Ascending aorta (tissue), 2 donors: ENCODE results near the gene KIRREL3. TPM values are rescaled to one million over a fixed set of nuclear protein-coding genes. Genes with fewer than 3 reads are reported as not detected.

Experiments
- DNase-seq, 2 donors: peaks; one replicate each; pipeline ENCODE4 v3.0.0-alpha.2; 2019; ENCODE audit warnings: low spot score in 2 of 2
- H3K27ac ChIP-seq, 2 donors: fragments of 200-600 bp; sonication (generic); one replicate each; pipeline ENCODE4 v1.5.1; 2016 to 2017; ENCODE audit warnings: mild to moderate bottlenecking in 1 of 2
- H3K27me3 ChIP-seq: fragments of 200-600 bp; sonication (generic); one replicate; pipeline ENCODE4 v1.5.1; 2017
- H3K36me3 ChIP-seq, 2 donors: fragments of 200-600 bp; sonication (generic); one replicate each; pipeline ENCODE4 v1.5.1; 2016
- H3K4me1 ChIP-seq, 2 donors: fragments of 200-600 bp; sonication (generic); one replicate each; pipeline ENCODE4 v1.5.1; 2016 to 2017; ENCODE audit warnings: mild to moderate bottlenecking in 1 of 2
- H3K4me3 ChIP-seq, 2 donors: fragments of 200-600 bp; sonication (generic); one replicate each; pipeline ENCODE4 v1.5.1; 2016 to 2017; ENCODE audit warnings: mild to moderate bottlenecking in 1 of 2
- H3K9me3 ChIP-seq, 2 donors: fragments of 200-600 bp; sonication (generic); one replicate each; pipeline ENCODE4 v1.5.1; 2016
- intact Hi-C: fragments of 100-400 bp; cut with DNase I; formaldehyde crosslinking; loops from one replicate; pipeline ENCODE4 v1.15.1; 2023
- total RNA-seq: library from RNA; depleted of rRNA; stranded (reverse); fragments of >200 nt; gene quantifications from one replicate; pipeline ENCODE4 v1.1.0, GENCODE V29; 2016
- TF ChIP-seq, protein P1 (sequence below), 3 experiments: fragments of 200-600 bp in 2 of 3; fragments of 450-650 bp in 1 of 3; sonication (generic) in 2 of 3; IDR thresholded peaks; one replicate each; pipeline ENCODE4 v1.5.1; 2016 to 2019; ENCODE audit warnings: antibody characterized with exemption in 3 of 3, mild to moderate bottlenecking in 1 of 3, moderate library complexity in 1 of 3

Gene KIRREL3
- total RNA-seq, 1 donor from 2014 or later = not detected

DNA sequence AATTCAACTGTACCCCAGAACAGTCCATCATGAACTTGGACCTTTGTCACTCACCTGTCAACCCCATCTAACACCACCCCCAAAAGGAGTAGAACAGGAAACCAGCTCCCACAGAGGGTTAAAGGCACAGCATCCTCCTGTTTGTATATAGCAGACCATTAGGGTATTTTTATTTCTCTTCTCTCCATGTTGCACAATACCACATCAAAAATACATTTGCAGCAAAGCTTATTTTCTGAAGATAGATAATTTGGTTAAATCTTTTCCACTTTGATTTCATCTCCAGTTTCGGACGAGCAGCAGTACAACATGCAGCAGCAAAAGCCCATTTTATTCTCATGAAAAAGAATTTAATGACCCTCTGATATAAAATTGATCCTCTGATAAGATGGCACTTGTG, 103.1 kb downstream of the KIRREL3 start:
- Histone ChIP-seq H3K4me3 (no peak overlapping the region), H3K4me1 (no peaks in the 10 kb centered on the region), H3K27ac (no peak overlapping the region), H3K9me3 (no peaks in the 10 kb centered on the region), H3K27me3 (no peaks in the 10 kb centered on the region), H3K36me3 (no peaks in the 10 kb centered on the region)
- DNase-seq = no peak
- intact Hi-C loops = no loop called here
- TF ChIP-seq, protein P1, sequence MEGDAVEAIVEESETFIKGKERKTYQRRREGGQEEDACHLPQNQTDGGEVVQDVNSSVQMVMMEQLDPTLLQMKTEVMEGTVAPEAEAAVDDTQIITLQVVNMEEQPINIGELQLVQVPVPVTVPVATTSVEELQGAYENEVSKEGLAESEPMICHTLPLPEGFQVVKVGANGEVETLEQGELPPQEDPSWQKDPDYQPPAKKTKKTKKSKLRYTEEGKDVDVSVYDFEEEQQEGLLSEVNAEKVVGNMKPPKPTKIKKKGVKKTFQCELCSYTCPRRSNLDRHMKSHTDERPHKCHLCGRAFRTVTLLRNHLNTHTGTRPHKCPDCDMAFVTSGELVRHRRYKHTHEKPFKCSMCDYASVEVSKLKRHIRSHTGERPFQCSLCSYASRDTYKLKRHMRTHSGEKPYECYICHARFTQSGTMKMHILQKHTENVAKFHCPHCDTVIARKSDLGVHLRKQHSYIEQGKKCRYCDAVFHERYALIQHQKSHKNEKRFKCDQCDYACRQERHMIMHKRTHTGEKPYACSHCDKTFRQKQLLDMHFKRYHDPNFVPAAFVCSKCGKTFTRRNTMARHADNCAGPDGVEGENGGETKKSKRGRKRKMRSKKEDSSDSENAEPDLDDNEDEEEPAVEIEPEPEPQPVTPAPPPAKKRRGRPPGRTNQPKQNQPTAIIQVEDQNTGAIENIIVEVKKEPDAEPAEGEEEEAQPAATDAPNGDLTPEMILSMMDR (IDR thresholded peaks at IDR 0.05) = no peak

- Histone ChIP-seq H3K9me3 (no peaks in the 10 kb centered on the region), H3K27ac (no peak overlapping the region), H3K4me3 (no peak overlapping the region), H3K4me1 (no peaks in the 10 kb centered on the region), H3K36me3 (no peaks in the 10 kb centered on the region), H3K27me3 (no peaks in the 10 kb centered on the region)
- no peak for DNase-seq
- intact Hi-C loops = no loop called here
- TF ChIP-seq, protein P1 (IDR thresholded peaks at IDR 0.05) = no peak
Observed at GRCh38 chr11:126896025-126896424, 104.5 kb downstream of the KIRREL3 start.

DNA sequence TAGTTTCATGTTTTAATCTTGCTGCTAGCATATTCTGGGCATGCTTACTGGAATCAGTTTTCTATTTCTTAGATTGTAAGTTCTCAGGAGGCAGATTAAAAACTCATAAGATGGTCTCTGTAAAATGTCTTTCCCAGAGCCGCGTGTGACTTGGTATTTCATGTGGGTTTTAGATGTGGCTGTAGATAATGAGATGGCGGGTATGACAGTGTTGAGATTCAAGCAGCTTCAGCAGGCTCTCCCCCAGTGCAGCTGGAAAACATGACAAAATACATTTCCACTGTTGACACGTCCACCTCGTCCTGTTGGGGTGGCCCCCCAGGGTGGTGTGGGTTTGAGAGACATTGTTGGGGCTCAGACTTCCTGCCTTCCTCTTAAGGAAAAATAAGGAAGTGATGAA, 106.8 kb downstream of the KIRREL3 start:
- TF ChIP-seq, protein P1 (IDR thresholded peaks at IDR 0.05) = no peak
- H3K27me3 ChIP-seq = no peaks in the 10 kb centered on the region
- H3K36me3 ChIP-seq = no peaks in the 10 kb centered on the region
- H3K27ac ChIP-seq = no peak overlapping the region
- intact Hi-C loops = no loop called here
- H3K9me3 ChIP-seq = no peaks in the 10 kb centered on the region
- H3K4me3 ChIP-seq = no peak overlapping the region
- H3K4me1 ChIP-seq = no peaks in the 10 kb centered on the region
- DNase-seq = no peak

DNA sequence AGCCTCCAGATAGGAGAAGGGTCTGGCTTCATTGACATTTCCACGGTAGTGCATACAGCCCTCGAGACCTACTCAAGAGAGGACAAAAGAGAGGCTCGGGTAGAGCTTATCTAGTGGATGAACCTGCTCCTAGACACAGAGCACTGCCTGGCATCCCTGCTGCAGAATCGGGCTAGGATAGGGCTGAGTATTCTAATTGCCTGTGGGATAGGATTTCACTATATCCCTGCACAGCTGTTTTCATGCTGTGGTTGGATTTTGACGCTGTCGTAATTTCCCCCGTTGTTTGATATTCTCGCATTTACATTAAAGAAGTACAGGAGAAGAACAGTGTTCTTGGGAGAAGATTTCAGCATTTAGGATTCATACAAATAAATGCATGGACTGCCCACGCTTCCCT, 107.8 kb downstream of the KIRREL3 start:
- no peak overlapping the region for H3K4me3 ChIP-seq
- H3K4me1 ChIP-seq = no peaks in the 10 kb centered on the region
- DNase-seq = no peak

GRCh38 chr11:126891556-126892217, 108.9 kb downstream of the KIRREL3 start:
- no peaks in the 10 kb centered on the region for H3K4me1 ChIP-seq
- H3K27ac ChIP-seq = no peak overlapping the region
- DNase-seq = no peak
- H3K9me3 ChIP-seq = no peaks in the 10 kb centered on the region
- no peak overlapping the region for H3K4me3 ChIP-seq
- no peaks in the 10 kb centered on the region for H3K36me3 ChIP-seq
- TF ChIP-seq, protein P1 (IDR thresholded peaks at IDR 0.05) = no peak
- H3K27me3 ChIP-seq = no peaks in the 10 kb centered on the region
- intact Hi-C loops = no loop called here

More for the DNA sequence above, 107.8 kb downstream of the KIRREL3 start:
- Histone ChIP-seq H3K36me3 (no peaks in the 10 kb centered on the region), H3K9me3 (no peaks in the 10 kb centered on the region), H3K27me3 (no peaks in the 10 kb centered on the region), H3K27ac (no peak overlapping the region)
- TF ChIP-seq, protein P1 (IDR thresholded peaks at IDR 0.05) = no peak
- intact Hi-C loops = no loop called here

DNA sequence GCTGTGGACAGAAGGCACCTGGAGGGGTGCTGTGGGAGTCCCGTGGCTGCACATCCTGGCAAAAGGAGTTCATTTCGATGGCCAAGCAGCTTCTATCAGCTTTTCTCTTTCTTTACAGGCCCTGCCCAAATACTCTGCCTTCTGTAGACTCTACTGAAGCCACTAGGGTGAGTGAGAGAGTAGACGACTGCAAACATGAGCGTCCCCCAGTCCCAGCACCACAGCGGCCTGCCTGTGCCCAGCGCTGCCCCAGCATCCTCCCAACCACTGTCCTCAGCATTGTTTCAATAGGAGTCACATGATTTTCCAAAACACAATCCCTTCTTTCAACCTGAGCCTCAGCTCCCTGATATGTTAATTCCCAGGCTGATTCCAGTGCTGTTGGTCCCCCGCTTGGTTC, 110.0 kb downstream of the KIRREL3 start:
- TF ChIP-seq, protein P1 (IDR thresholded peaks at IDR 0.05) = no peak
- DNase-seq = no peak
- no peaks in the 10 kb centered on the region for H3K27me3 ChIP-seq

More for the DNA sequence above, 110.0 kb downstream of the KIRREL3 start:
- Histone ChIP-seq H3K9me3 (no peaks in the 10 kb centered on the region), H3K4me3 (no peak overlapping the region), H3K27ac (no peak overlapping the region), H3K36me3 (no peaks in the 10 kb centered on the region), H3K4me1 (no peaks in the 10 kb centered on the region)
- intact Hi-C loops = no loop called here
